ENCODE measurements around the gene ZNF444. TPM values are rescaled to one million over a fixed set of nuclear protein-coding genes. Genes with fewer than 3 reads are reported as not detected.
"Not testable (repeated sequence)": the region's sequence is repeated elsewhere in the genome, so short reads cannot be mapped to it uniquely, and the experiment has no call there.

Gene ZNF444
- 23.9 TPM for total RNA-seq
- long read RNA-seq, transcript ZNF444-201 (5 exons, 2,042 nt), result major isoform, 9 of 19 reads
- long read RNA-seq, partial matches to known transcripts, result 0 of 19 reads
- long read RNA-seq, other reads (novel, unspliced or antisense), result 6 of 19 reads

DNA sequence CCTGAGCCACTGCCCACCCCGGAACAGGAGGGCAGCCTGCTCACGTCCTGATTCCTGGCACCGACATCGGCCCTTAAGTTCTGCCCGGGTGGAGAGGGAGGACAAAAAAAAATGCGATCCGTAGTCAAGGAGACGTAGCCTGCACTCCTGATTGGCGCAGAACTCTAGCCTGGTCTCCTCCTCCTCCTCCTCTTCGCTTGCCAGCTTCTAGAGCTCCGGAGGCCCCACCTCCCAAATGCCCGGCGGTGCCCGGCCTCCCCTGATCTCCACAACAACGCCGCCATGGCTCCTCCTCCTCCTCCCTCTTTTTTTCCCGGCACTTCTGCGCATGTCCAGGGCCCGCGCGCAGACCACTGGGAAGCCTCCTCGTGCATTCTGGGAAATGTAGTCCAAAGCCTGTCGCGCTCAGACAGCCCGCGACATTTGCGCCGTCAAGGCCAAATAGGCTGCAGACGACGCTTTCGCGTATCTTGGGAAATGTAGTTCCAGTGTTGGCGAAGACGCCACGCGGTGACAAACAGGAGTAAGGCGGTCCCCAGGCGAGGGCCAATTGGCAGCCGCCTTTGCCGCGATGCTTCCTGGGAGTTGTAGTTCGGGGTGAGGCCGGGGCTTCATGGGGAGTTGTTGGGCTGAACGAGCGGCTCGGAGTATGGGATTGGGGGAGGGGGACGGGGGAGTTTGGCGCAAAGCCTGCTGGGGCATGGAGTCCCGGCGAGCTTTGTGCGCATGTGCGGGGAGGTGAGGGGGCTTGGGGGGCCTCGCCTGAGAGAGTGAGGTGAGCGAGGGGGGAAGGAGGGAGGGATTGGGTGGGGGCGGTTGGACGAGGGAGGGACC is at the start of gene ZNF444:
TSS of gene ZNF444 (plus strand) at position 705 of the 834 bp plus-strand sequence. CDS start 5,625 bp downstream, outside the sequence.
- peak; percentile 97 for DNase-seq
- intact Hi-C loops (cut with micrococcal nuclease), result no loop called here

DNA sequence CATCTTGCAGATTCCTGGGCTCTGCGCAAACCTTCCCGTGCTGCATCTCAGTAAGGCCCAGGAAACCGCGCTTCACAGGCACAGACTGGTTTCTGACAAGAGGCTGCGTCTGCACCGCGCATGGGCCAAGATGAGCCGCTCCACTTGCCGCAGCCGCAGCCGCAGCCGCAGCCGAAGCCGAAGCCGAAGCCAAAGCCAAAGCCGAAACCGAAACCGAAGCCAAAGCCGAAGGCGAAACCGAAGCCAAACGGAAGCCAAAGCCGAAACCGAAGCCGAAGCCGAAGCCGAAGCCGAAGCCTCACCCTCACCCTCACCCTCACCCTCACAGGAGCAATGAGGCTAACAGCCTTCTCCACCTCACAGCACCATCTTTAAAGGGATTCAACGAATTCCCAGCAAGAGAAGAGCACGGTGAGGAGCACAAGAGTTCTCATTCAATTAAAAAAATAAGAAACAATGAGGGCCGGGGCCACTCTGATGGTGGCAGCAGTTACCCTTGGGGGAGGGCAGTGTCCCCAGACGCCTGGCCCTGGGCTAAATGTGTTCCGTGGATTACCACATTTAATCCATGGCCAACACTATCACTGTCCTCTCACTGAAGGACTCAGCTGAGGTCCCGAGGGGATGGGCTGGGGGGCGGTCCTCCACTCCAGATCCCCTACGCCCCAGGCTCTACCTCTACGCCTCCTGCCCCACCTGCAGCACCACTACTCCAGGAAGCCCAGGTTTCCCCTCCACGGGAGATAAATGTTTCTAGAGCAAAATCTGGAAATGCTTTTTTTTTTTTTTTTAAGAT is 49.1 kb upstream of the ZNF444 start:
- intact Hi-C loops (cut with micrococcal nuclease), result no loop called here
- no peak for DNase-seq
- no peak for ATAC-seq

More for the DNA sequence above, at the start of gene ZNF444:
- peak; percentile 95 for ATAC-seq

GRCh38 chr19:56092685-56093631 is 48.1 kb upstream of the ZNF444 start:
- ATAC-seq (no peak), DNase-seq (no peak)
- intact Hi-C loops (cut with micrococcal nuclease), result no loop called here

GRCh38 chr19:56094449-56094848 is 46.6 kb upstream of the ZNF444 start:
- DNase-seq (no peak), ATAC-seq (no peak)
- intact Hi-C loops (cut with micrococcal nuclease), result no loop called here

GRCh38 chr19:56096665-56097064 is 44.4 kb upstream of the ZNF444 start:
- ATAC-seq (peak; percentile 48), DNase-seq (no peak)
- intact Hi-C loops (cut with micrococcal nuclease), result no loop called here

DNA sequence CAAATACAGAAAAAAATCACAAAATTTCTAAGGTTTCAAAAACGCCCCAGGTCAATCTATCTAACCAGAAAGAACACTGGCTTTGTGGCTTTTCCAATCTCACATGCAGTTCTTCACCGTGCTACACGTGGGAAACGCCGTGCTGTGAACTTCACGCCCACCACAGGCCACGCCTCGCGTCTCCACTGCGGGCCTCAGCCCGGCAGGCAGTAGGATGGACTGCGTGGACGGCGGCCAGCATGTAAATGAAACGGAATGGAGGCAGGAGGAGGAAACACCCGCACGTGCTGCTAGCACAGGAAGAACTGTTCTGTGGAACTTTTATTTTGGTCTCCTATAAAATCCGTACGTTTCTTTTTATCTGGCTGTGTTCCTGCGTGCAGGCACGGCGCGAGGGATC is 43.8 kb upstream of the ZNF444 start:
- intact Hi-C loops (cut with micrococcal nuclease), result no loop called here
- peak; percentile 60 for DNase-seq
- ATAC-seq, result peak; percentile 38

DNA sequence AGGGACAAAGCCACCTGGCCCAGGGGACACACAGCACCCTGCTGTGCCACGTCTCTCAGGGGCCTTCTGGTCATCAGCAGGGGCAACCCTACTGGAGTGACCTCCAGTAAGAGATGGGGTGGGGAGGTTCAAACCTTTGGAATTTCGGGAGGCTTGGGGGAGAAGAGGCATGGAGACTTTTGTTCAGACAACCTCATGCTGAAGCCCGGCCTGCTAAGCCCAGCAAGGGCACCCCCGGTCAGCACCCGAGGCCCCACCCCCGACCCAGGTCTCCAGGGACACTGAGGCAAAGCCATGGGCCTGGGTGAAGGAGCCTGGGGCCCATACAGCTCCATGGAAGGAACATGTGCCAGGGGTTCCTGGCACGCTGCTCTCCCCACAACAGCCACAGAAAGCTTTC is 43.3 kb upstream of the ZNF444 start:
- intact Hi-C loops (cut with micrococcal nuclease), result no loop called here
- DNase-seq (no peak), ATAC-seq (no peak)

DNA sequence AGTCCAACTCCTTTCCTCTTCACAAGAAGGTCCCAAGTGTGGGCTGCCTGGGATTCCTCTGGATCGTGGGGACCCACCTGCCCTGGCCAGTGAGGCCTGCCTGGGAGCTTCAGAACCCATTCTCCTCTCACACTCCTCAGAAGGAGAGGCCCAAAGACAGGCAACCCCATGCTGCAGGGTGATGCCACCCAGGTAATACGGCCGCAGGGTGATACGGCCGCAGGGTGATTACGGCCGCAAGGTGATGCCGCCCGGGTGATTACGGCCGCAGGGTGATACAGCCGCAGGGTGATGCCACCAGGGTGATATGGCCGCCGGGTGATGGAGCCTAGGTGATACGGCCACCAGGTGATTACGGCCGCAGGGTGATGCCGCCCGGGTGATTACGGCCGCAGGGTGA is 42.9 kb upstream of the ZNF444 start:
- DNase-seq; intact Hi-C loops (cut with micrococcal nuclease); ATAC-seq: not testable (repeated sequence)

DNA sequence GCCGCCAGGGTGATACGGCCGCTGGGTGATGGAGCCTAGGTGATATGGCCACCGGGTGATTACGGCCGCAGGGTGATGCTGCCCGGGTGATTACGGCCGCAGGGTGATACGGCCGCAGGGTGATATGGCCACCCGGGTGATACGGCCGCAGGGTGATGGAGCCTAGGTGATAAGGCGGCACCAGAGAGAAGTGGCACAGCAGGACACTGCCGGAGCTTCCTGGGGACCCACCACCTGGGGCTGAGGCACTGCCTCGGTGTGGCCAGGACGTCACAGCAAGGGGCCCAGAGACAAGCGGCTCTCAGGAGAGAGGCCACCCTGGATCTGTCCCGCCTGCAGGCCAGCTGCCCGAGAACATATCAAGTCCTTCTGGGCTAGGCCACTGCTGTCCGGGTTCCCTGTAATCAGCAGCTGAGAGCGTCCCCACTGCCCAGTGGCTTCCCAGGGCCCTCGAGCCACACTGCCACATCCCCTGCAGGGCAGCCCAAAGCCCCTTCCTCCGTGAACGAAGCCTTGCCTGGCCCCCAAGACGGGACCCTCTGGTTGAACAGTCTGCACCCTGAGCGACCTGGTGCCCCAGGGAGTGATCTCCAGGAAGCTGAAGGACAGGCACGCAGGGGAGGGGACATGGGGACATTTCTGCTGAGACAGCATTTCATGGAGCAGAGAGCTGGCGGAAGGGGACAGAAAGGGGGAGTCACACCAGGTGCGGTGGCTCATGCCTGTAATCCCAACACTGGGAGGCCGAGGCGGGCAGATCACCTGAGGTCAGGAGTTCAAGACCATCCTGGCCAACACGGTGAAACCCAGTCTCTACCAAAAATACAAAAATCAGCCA is 42.1 kb upstream of the ZNF444 start:
- DNase-seq, result no peak
- ATAC-seq, result no peak
- intact Hi-C loops (cut with micrococcal nuclease), result no loop called here

DNA sequence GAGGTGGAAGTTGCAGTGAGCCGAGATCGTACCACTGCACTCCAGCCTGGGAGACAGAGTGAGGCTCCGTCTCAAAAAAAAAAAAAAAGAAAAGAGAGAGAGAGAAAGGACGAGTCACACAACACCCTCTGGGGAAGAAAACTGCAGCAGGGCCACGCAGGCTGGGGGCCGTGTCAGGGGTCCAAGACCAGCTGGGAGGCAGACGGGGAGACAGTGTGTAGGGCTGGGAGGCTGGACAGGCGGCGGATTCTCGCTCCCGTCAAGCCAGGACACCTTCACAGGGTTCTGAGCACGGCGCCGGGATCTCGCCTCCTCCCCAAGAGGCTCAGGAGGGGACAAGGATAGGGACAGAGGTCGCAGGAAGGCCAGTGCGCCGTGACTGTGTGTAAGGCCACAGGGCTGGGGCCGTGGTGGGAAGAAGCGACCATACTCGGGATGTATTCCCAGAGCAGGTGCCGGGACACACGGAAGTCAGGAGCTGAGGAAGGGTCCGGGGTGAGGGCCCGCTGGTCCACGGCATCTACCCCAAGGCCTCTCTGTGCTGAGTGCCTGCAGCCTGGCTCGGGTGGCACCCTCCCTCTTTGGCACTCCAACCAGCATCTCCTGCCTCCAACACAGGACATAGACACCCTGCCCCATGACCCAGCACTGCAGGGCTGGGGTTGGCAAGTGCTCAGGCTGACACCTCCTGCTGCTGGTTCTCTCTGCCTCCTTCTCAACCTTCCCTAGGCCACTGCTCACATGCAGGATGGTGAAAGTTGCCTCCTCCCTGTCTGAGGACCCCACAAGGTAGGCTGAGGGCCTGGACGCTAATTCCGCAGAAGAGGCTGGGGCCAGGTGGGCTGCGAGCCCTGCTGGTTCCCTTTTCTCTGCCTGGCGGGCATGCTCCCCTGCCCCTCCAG is 41.2 kb upstream of the ZNF444 start:
- DNase-seq, result no peak
- no peak for ATAC-seq
- intact Hi-C loops (cut with micrococcal nuclease), result no loop called here

GRCh38 chr19:56101095-56101494 is 40.0 kb upstream of the ZNF444 start:
- intact Hi-C loops (cut with micrococcal nuclease), result no loop called here
- no peak for ATAC-seq
- DNase-seq, result no peak

- no peak for DNase-seq
- ATAC-seq, result no peak
- intact Hi-C loops (cut with micrococcal nuclease), result no loop called here
Measured at GRCh38 chr19:56101746-56102535, 39.1 kb upstream of the ZNF444 start.

DNA sequence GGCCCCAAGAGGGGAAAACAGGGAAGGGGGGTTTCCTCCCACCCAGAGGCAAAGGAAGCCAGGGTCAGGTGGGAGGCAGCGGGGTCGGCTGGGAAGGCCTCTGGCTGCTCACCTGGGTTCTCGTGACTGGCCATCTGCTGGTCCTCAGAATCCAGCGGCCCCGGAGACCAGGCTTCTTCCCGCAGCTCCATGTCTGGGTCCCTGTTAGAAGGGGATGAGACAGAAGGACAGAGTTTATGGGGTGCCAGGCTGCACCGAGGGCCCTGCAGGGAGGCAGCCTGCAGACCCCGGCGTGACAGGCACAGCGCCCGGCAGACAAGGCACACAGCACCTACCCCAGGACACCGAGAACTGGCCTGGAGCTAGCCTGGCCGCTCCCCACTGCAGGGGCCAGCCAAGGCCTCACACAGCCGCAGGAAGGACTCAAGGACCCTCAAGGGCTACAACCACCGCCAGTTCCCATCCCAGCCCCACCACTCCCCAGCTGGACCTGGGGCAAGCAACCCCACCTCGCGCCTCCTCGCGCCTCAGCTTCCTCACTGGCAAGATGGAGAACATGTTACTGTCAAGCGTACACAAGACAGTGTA is 38.0 kb upstream of the ZNF444 start:
- DNase-seq (no peak), ATAC-seq (no peak)
- intact Hi-C loops (cut with micrococcal nuclease), result no loop called here

DNA sequence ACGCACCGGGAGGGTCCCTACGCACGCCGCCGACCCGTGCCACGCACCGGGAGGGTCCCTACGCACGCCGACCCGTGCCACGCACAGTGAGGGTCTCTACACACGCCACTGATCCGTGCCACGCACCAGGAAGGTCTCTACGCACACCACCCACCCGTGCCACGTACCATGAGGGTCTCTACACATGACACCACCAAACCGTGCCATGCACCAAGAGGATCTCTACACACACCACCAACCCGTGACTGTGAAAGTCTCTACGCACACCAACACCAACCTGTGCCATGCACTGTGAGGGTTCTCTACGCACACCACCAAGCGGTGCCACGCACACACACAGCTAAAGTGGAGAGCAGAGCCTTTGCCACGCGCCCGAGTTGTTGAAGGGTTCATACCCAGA is 36.7 kb upstream of the ZNF444 start:
- ATAC-seq (no peak), DNase-seq (no peak)
- intact Hi-C loops (cut with micrococcal nuclease), result no loop called here

DNA sequence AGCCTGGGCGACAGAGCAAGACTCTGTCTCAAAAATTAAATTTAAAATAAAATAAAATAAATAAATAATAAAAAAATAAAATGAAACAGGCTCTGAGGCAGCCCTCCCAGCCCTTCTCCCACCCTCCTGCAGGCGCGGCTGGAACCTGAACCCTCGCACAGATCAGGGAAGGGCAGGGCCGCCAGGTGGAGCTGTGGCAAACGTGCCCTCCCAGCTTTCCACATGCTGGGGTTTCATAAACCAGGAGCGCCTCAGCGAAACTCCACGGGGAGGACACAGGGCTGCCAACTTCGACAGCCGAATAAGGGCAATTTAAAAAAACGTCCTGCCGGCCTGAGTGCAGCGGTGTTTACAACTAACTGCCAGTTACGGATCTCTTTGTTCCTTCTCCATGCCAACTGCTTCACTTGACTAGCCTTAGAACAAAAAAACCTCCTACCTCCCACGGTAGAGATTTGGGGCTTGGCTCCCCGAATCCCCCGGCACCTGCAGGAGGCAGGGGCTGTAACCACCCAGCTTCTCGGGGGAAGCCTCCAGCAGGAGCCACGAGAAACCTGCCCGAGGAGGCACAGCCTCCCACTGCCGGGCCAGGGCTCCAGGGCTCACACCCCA is 35.9 kb upstream of the ZNF444 start:
- ATAC-seq (peak; percentile 73), DNase-seq (peak; percentile 80)
- intact Hi-C loops (cut with micrococcal nuclease), result no loop called here
